Adrenal gland (tissue), 12 donors: ENCODE measurements around the gene MINAR1. TPM values are rescaled to one million over a fixed set of nuclear protein-coding genes. Genes with fewer than 3 reads are reported as not detected.

Experiments used
- DNase-seq, 7 donors: peaks; one replicate each; pipeline ENCODE4 v3.0.0-alpha.2; 2019 to 2020
- H3K27ac ChIP-seq, 5 donors: fragments of 200-600 bp; sonication (generic) in 4 of 5; 1 replicate in 3 of 5; 2 replicates in 2 of 5; pipeline versions ENCODE4 v1.5.1 to v1.8.0; 2016 to 2020; ENCODE audit warnings: mild to moderate bottlenecking in 1 of 5
- H3K27me3 ChIP-seq: fragments of 200-600 bp; 2 replicates; pipeline ENCODE4 v1.8.0; 2021
- H3K36me3 ChIP-seq, 2 donors: fragments of 200-600 bp; replicated peaks in 1 of 2; 1 replicate in 1 of 2; 2 replicates in 1 of 2; pipeline versions ENCODE4 v1.5.1 to v1.8.0; 2018 to 2022
- H3K4me1 ChIP-seq, 2 donors: fragments of 200-600 bp; replicated peaks in 1 of 2; 1 replicate in 1 of 2; 2 replicates in 1 of 2; pipeline versions ENCODE4 v1.5.1 to v1.8.0; 2018 to 2021
- H3K4me3 ChIP-seq, 4 donors: fragments of 200-600 bp; sonication (generic) in 3 of 4; one replicate each; pipeline ENCODE4 v1.5.1; 2016 to 2018
- H3K9me3 ChIP-seq, 3 donors: fragments of 200-600 bp; sonication (generic) in 1 of 3; replicated peaks in 1 of 3; 1 replicate in 2 of 3; 2 replicates in 1 of 3; pipeline versions ENCODE4 v1.5.1 to v1.8.0; 2016 to 2021
- POLR2A ChIP-seq, 2 donors: fragments of 450-650 bp; IDR thresholded peaks; one replicate each; pipeline ENCODE4 v1.6.1; 2017; ENCODE audit warnings: antibody characterized with exemption in 2 of 2, mild to moderate bottlenecking in 2 of 2, moderate library complexity in 1 of 2
- WGBS, 4 donors: extraction: QIAGEN DNeasy Blood & Tissue Kit in 2 of 4; methylation state at CpG; one replicate each; pipeline versions ENCODE4 v1.1.5 to v1.1.7; 2013 to 2017; 5-methylcytosine and 5-hydroxymethylcytosine counted together
- intact Hi-C, 2 donors: fragments of 100-400 bp; cut with DNase I; formaldehyde crosslinking; loops; one replicate each; pipeline versions ENCODE4 v1.14.1 to v1.15.0; 2022 to 2023
- polyA plus RNA-seq, 3 donors: library from polyadenylated mRNA; stranded (reverse); fragments of 200-250 nt in 2 of 3; fragments of 350-450 nt in 1 of 3; fragmentation: Illumina TruSeq in 1 of 3; extraction: RNeasy Lipid Tissue Mini Kit (QIAGEN cat#74804) in 1 of 3; gene quantifications; one replicate each; pipeline ENCODE4 v1.2.3, GENCODE V29; 2013 to 2014
- total RNA-seq, 9 donors: library from RNA; depleted of rRNA in 4 of 9; stranded (reverse); fragments of >200 nt in 4 of 9; fragments of 120-200 nt in 1 of 9; fragmentation: NEBNext Ultra II Directional in 1 of 9; extraction: Animal tissue kit (Norgen Biotek cat#: 25700) in 1 of 9; gene quantifications; one replicate each; pipeline versions ENCODE4 v1.1.0 to v1.2.4, GENCODE V29; 2013 to 2023
- TF ChIP-seq, protein P1 (sequence below), 6 experiments: fragments of 450-650 bp in 4 of 6; fragments of 200-600 bp in 2 of 6; sonication (generic) in 1 of 6; IDR thresholded peaks; 1 replicate in 5 of 6; 2 replicates in 1 of 6; pipeline versions ENCODE4 v1.5.1 to v1.8.0; 2016 to 2021; ENCODE audit warnings: antibody characterized with exemption in 6 of 6, mild to moderate bottlenecking in 2 of 6, moderate library complexity in 1 of 6
- donor health status: healthy with polysubstance abuse.
- donor health status: Bipolar disorder and iron deficiency.
- donor health status: DM: yes; HTN: yes; CAD: no.
- donor health status: DM: no; HTN: no; CAD: no.
- donor health status: DM: no; HTN: no; CAD: no.
- donor health status: DM: yes; HTN: yes; CAD: no.

MINAR1 gene
- total and polyA plus RNA-seq, 12 donors: 0.89 to 43.8 (median 19.2) TPM

DNA sequence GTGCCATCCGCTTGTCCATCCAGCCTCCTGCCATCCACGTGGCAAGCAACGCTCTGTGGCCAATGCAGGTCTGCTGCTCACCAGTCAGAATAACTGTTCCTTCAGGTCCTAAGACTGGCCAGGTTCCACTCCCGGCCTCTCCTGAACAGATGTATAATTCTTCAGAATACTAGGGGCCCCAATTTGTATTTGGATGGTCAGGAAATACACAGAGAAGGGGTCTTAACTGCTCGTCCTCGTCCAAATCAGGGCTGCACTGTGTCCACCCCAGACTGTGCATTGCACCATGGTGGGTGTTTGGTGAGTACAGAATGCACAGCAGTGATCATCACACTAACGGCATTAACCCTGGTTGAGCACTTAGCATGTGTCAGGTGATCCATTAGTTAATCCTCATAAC is 46.0 kb downstream of the MINAR1 start:
- Histone ChIP-seq H3K4me3 (no peak overlapping the region), H3K27ac (no peak overlapping the region), H3K36me3 (no peaks in the 10 kb centered on the region), H3K9me3 (no peaks in the 10 kb centered on the region), H3K4me1 (peaks cover 0 to 6% of the 10 kb centered on the region in 2 donors), H3K27me3 (no peaks in the 10 kb centered on the region)
- TF ChIP-seq, protein P1, sequence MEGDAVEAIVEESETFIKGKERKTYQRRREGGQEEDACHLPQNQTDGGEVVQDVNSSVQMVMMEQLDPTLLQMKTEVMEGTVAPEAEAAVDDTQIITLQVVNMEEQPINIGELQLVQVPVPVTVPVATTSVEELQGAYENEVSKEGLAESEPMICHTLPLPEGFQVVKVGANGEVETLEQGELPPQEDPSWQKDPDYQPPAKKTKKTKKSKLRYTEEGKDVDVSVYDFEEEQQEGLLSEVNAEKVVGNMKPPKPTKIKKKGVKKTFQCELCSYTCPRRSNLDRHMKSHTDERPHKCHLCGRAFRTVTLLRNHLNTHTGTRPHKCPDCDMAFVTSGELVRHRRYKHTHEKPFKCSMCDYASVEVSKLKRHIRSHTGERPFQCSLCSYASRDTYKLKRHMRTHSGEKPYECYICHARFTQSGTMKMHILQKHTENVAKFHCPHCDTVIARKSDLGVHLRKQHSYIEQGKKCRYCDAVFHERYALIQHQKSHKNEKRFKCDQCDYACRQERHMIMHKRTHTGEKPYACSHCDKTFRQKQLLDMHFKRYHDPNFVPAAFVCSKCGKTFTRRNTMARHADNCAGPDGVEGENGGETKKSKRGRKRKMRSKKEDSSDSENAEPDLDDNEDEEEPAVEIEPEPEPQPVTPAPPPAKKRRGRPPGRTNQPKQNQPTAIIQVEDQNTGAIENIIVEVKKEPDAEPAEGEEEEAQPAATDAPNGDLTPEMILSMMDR (IDR thresholded peaks at IDR 0.05): no peak
- no peak for TF ChIP-seq POLR2A (IDR thresholded peaks at IDR 0.05)
- no peak for DNase-seq
- 85 to 91% (median 89%) methylated on average over 5 to 7 of the region's 7 CpGs for WGBS, 4 donors
- intact Hi-C loops: no loop called here

DNA sequence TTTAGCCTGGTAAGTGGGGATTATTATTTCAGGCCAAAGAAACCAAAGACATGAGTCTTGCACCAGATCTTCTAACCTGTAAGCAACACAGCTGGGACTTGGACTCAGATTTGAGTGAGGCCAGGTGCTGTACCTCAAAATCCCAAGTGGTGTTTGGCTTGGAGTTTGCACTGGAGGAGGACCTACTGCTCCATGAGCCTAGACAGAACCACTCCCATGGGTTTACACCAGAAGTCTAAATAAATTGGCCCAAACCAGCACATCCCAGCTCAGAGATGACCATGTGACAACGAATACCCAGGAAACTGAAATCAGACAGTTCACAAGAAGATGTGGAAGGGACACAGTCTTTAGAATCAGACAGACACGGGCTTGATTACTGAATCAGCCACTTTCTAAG is 47.5 kb downstream of the MINAR1 start:
- no peaks in the 10 kb centered on the region for H3K4me1 ChIP-seq
- intact Hi-C loops: no loop called here
- H3K27ac ChIP-seq: no peak overlapping the region
- WGBS, 4 donors: 77 to 86% (median 82%) methylated on average over 2 of the region's 2 CpGs
- no peaks in the 10 kb centered on the region for H3K9me3 ChIP-seq
- no peaks in the 10 kb centered on the region for H3K27me3 ChIP-seq
- DNase-seq: no peak
- no peak for TF ChIP-seq POLR2A (IDR thresholded peaks at IDR 0.05)
- TF ChIP-seq, protein P1 (IDR thresholded peaks at IDR 0.05): no peak
- no peak overlapping the region for H3K4me3 ChIP-seq
- no peaks in the 10 kb centered on the region for H3K36me3 ChIP-seq

- TF ChIP-seq, protein P1 (IDR thresholded peaks at IDR 0.05): no peak
- TF ChIP-seq POLR2A (IDR thresholded peaks at IDR 0.05): no peak
- intact Hi-C loops: no loop called here
Observed at GRCh38 chr15:79481793-79482192, 49.7 kb downstream of the MINAR1 start.

More at GRCh38 chr15:79481793-79482192, 49.7 kb downstream of the MINAR1 start:
- H3K27ac ChIP-seq: no peak overlapping the region
- H3K27me3 ChIP-seq: no peaks in the 10 kb centered on the region
- H3K9me3 ChIP-seq: no peaks in the 10 kb centered on the region
- H3K4me1 ChIP-seq: no peaks in the 10 kb centered on the region
- H3K4me3 ChIP-seq: no peak overlapping the region
- 74 to 87% (median 82%) methylated on average over 7 of the region's 7 CpGs for WGBS, 4 donors
- no peak for DNase-seq
- no peaks in the 10 kb centered on the region for H3K36me3 ChIP-seq

Other genes with a start within 250 kb of the MINAR1 start
- under 1 TPM in 3 of 9 donors, not detected in 6; 0.04 to 0.14 (median 0.11) TPM for gene ANKRD34C, start 149.6 kb upstream of the MINAR1 start, total RNA-seq
- gene ANKRD34C, start 149.6 kb upstream of the MINAR1 start, polyA plus RNA-seq: under 1 TPM; under 0.01 to 0.11 (median 0.08) TPM
- 10 to 100 TPM; 27.7 to 70.4 (median 39.1) TPM for gene TMED3, start 121.2 kb upstream of the MINAR1 start, total RNA-seq
- 10 to 100 TPM; 23.5 to 38.7 (median 26.4) TPM for gene TMED3, start 121.2 kb upstream of the MINAR1 start, polyA plus RNA-seq